GM12878 (cell line): ENCODE measurements around the gene PDZK1IP1. TPM values are rescaled to one million over a fixed set of nuclear protein-coding genes. Genes with fewer than 3 reads are reported as not detected.

ENCODE experiments used
- ATAC-seq: fragments of 200-7000 bp; cut with Tn5 transposase; 3 replicates; pipeline ENCODE4 v1.9.1; 2020; ENCODE audit warnings: mild to moderate bottlenecking, moderate library complexity
- BruUV-seq: library from RNA; stranded (reverse); fragments of 400-500 nt; replicated peaks from 2 replicates; lab custom pipeline; 2021; lab: Mats Ljungman, UMichigan
- CTCF ChIA-PET: fragments of 300-600 bp; sonication (Branson Sonifier 250); formaldehyde crosslinking; extraction: SDS; loops from one replicate; lab custom pipeline; 2021; ENCODE audit warnings: inconsistent platforms; lab: Yijun Ruan, JAX
- POLR2A ChIA-PET: fragments of 350-600 bp; formaldehyde crosslinking; extraction: SDS; loops from one replicate; lab custom pipeline; 2021; ENCODE audit warnings: inconsistent platforms; lab: Charles Lee
- RAD21 ChIA-PET: fragments of 300-600 bp; sonication (Branson Sonifier 250); formaldehyde crosslinking; loops from one replicate; lab custom pipeline; 2023; ENCODE audit warnings: antibody characterized with exemption; ENCODE audit not compliant: unreplicated experiment; lab: Charles Lee
- SMC1A ChIA-PET: fragments of 300-600 bp; sonication (Branson Sonifier 250); formaldehyde crosslinking; loops from one replicate; lab custom pipeline; 2023; ENCODE audit not compliant: unreplicated experiment, uncharacterized antibody; lab: Charles Lee
- DNase-seq: peaks from one replicate; pipeline ENCODE4 v3.0.0-alpha.2; 2011; ENCODE audit warnings: low read depth, low spot score
- FAIRE-seq: peaks from 3 replicates; lab custom pipeline; 2011; peaks lifted over from hg19 to GRCh38; lab: Jason Lieb, UNC
- H2AFZ ChIP-seq: 2 replicates; pipeline ENCODE4 v1.6.0; 2011; ENCODE audit warnings: low read depth, low read length, control low read depth; ENCODE audit not compliant: control insufficient read depth
- H3K27ac ChIP-seq: 2 replicates; pipeline ENCODE4 v1.5.1; 2011; ENCODE audit warnings: control low read depth; ENCODE audit not compliant: control insufficient read depth, insufficient read depth
- H3K27me3 ChIP-seq, 2 experiments: replicated peaks in 1 of 2; 2 replicates each; pipeline versions ENCODE4 v1.6.0 to v1.6.1; 2011; ENCODE audit warnings: low read length in 1 of 2; ENCODE audit not compliant: control insufficient read depth in 2 of 2, insufficient read depth in 2 of 2
- H3K36me3 ChIP-seq, 2 experiments: 2 replicates each; pipeline ENCODE4 v1.5.1; 2011; ENCODE audit warnings: low read length in 1 of 2; ENCODE audit not compliant: control insufficient read depth in 2 of 2, insufficient read depth in 2 of 2
- H3K4me1 ChIP-seq: 2 replicates; pipeline ENCODE4 v1.6.1; 2011; ENCODE audit warnings: mild to moderate bottlenecking, low read length, moderate library complexity, mixed read lengths; ENCODE audit not compliant: control insufficient read depth, insufficient read depth
- H3K4me2 ChIP-seq: 2 replicates; pipeline ENCODE4 v1.6.0; 2011; ENCODE audit warnings: control low read depth; ENCODE audit not compliant: control insufficient read depth, insufficient read depth
- H3K4me3 ChIP-seq: fragments of 200-600 bp; sonication (generic); 2 replicates; pipeline ENCODE4 v1.5.1; 2016
- H3K79me2 ChIP-seq: 2 replicates; pipeline ENCODE4 v1.6.0; 2011; ENCODE audit warnings: low read length; ENCODE audit not compliant: control insufficient read depth, insufficient read depth
- H3K9ac ChIP-seq: 2 replicates; pipeline ENCODE4 v1.8.0; 2011; ENCODE audit warnings: low read length, control low read depth, mixed read lengths; ENCODE audit not compliant: control insufficient read depth, insufficient read depth
- H3K9me3 ChIP-seq: replicated peaks from 3 replicates; pipeline ENCODE4 v1.5.1; 2011; ENCODE audit warnings: mild to moderate bottlenecking, low read length; ENCODE audit not compliant: control insufficient read depth, insufficient read depth
- H4K20me1 ChIP-seq: 2 replicates; pipeline ENCODE4 v1.6.0; 2011; ENCODE audit not compliant: control insufficient read depth, insufficient read depth
- ASH2L ChIP-seq: fragments of 300-600, 200-600 bp; sonication (generic); IDR thresholded peaks from 2 replicates; pipeline ENCODE4 v1.6.1; 2017; ENCODE audit warnings: low read depth, mild to moderate bottlenecking, borderline replicate concordance
- FOXM1 ChIP-seq: IDR thresholded peaks from 2 replicates; pipeline ENCODE4 v1.6.1; 2012; ENCODE audit warnings: low read depth, mild to moderate bottlenecking, inconsistent platforms, low read length, moderate library complexity
- IRF4 ChIP-seq: IDR thresholded peaks from 2 replicates; pipeline ENCODE4 v1.6.1; 2011; ENCODE audit warnings: low read depth, low read length
- KDM1A ChIP-seq: fragments of 200-600 bp; sonication (generic); IDR thresholded peaks from 2 replicates; pipeline ENCODE4 v1.6.1; 2016; ENCODE audit warnings: borderline replicate concordance
- MTA3 ChIP-seq: IDR thresholded peaks from 2 replicates; pipeline ENCODE4 v1.6.1; 2012; ENCODE audit warnings: low read length, inconsistent platforms, borderline replicate concordance
- MXI1 ChIP-seq: fragments of 150-350 bp; IDR thresholded peaks from 2 replicates; pipeline ENCODE4 v1.6.1; 2011; ENCODE audit warnings: low read depth, mild to moderate bottlenecking, inconsistent platforms, low read length, improper control_type of control experiment
- TARDBP ChIP-seq: IDR thresholded peaks from 2 replicates; pipeline ENCODE4 v1.6.1; 2016; ENCODE audit warnings: borderline replicate concordance
- WGBS: methylation state at CpG from one replicate; pipeline ENCODE4 v1.1.6; 2016; ENCODE audit warnings: low lambda C conversion rate; ENCODE audit not compliant: insufficient replicate concordance, insufficient coverage; ENCODE audit errors: missing lambda C conversion rate; 5-methylcytosine and 5-hydroxymethylcytosine counted together
- in situ Hi-C: fragments of 300-500 bp; cut with MboI; formaldehyde crosslinking; loops from 9 replicates; pipeline ENCODE4 v1.14.3; 2018; ENCODE audit warnings: mixed read lengths
- intact Hi-C: fragments of 100-400 bp; cut with micrococcal nuclease; formaldehyde crosslinking; loops from one replicate; pipeline ENCODE4 v1.14.2; 2022; ENCODE audit not compliant: unreplicated experiment
- polyA plus RNA-seq, 11 experiments: library from polyadenylated mRNA; depleted of rRNA in 4 of 11; unstranded in 6 of 11; stranded (reverse) in 5 of 11; fragments of >200 nt; fragmentation: Nextera tagmentation in 4 of 11; fragmentation: Illumina TruSeq in 1 of 11; extraction: Ambion mirVana in 4 of 11; extraction: Trizol in 1 of 11; gene quantifications; 1 replicate in 1 of 11; 2 replicates in 10 of 11; pipeline versions ENCODE4 v1.2.1 to v1.2.3, GENCODE V29; 2011 to 2016; ENCODE audit warnings: inconsistent platforms in 2 of 11, missing spikeins in 2 of 11, low read depth in 1 of 11
- total RNA-seq, 4 experiments: library from RNA; depleted of rRNA in 3 of 4; stranded (reverse); fragments of >200 nt in 3 of 4; fragmentation: Illumina TruSeq in 1 of 4; extraction: Trizol in 1 of 4; gene quantifications; 2 replicates each; pipeline versions ENCODE4 v1.2.1 to v1.2.3, GENCODE V29; 2013 to 2021
- TF ChIP-seq, protein P1 (sequence below): fragments of 450-650 bp; IDR thresholded peaks from 2 replicates; pipeline ENCODE4 v1.6.1; 2018; ENCODE audit warnings: borderline replicate concordance, mild to moderate bottlenecking; ENCODE audit not compliant: partially characterized antibody
- TF ChIP-seq, protein P2 (sequence below): fragments of 450-650 bp; formaldehyde crosslinking; IDR thresholded peaks from 2 replicates; pipeline ENCODE4 v1.5.0; 2022; ENCODE audit warnings: mild to moderate bottlenecking, missing genetic modification characterization

The PDZK1IP1 gene
- total and polyA plus RNA-seq, 10 of the 15 experiments (the other 5 are each of a cell fraction or from before 2014, with no cell fraction given), result not detected

DNA sequence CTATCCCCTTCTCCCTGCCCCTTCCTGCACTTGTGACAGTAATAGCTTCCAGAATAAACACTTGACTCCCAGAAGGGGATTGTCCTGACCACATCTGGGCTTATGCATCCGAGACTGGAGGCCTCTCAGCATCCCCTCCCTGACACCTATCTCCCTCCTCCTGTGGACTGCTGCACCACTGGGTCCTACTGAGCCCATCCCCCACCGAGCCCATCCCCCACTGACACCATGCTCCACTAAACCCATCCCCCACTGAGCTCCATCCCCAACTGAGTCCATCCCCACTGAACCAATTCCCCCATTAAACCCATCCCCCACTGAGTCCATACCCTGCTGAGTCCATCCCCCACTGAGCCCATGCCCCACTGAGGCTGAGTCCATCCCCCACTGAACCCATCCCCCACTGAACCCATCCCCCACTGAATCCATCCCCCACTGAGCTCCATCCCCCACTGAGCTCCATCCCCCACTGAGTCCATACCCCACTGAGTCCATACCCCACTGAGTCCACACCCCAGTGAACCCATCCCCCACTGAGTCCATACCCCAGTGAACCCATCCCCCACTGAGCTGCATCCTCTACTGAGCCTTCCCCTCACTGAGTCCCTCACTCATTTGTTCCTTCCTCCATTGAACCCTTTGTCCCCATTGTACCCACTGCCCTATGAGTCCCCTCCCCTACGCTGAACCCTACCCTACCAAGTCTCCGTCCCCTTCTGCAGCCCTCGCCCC, 5.6 kb downstream of the PDZK1IP1 start:
- H3K36me3 ChIP-seq, result no peaks in the 10 kb centered on the region
- H3K9me3 ChIP-seq, result no peaks in the 10 kb centered on the region
- FAIRE-seq (no peak), ATAC-seq (no peak), DNase-seq (no peak)
- no peak overlapping the region for H3K4me3 ChIP-seq
- H3K79me2 ChIP-seq, result no peaks in the 10 kb centered on the region
- BruUV-seq, result no TSS peak
- in situ Hi-C loops, result no loop called here
- CTCF ChIA-PET, result interaction anchor here (2.7 kb wide), 1 partner anchor 9 kb away, joined by 20 read pairs; no protein-coding TSS in a partner anchor
- TF ChIP-seq KDM1A (no peak), FOXM1 (no peak), IRF4 (no peak), ASH2L (no peak), MTA3 (no peak), TARDBP (no peak), MXI1 (no peak)
- TF ChIP-seq, protein P1, sequence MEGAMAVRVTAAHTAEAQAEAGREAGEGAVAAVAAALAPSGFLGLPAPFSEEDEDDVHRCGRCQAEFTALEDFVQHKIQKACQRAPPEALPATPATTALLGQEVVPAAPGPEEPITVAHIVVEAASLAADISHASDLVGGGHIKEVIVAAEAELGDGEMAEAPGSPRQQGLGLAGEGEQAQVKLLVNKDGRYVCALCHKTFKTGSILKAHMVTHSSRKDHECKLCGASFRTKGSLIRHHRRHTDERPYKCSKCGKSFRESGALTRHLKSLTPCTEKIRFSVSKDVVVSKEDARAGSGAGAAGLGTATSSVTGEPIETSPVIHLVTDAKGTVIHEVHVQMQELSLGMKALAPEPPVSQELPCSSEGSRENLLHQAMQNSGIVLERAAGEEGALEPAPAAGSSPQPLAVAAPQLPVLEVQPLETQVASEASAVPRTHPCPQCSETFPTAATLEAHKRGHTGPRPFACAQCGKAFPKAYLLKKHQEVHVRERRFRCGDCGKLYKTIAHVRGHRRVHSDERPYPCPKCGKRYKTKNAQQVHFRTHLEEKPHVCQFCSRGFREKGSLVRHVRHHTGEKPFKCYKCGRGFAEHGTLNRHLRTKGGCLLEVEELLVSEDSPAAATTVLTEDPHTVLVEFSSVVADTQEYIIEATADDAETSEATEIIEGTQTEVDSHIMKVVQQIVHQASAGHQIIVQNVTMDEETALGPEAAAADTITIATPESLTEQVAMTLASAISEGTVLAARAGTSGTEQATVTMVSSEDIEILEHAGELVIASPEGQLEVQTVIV, result no peak
- TF ChIP-seq, protein P2, sequence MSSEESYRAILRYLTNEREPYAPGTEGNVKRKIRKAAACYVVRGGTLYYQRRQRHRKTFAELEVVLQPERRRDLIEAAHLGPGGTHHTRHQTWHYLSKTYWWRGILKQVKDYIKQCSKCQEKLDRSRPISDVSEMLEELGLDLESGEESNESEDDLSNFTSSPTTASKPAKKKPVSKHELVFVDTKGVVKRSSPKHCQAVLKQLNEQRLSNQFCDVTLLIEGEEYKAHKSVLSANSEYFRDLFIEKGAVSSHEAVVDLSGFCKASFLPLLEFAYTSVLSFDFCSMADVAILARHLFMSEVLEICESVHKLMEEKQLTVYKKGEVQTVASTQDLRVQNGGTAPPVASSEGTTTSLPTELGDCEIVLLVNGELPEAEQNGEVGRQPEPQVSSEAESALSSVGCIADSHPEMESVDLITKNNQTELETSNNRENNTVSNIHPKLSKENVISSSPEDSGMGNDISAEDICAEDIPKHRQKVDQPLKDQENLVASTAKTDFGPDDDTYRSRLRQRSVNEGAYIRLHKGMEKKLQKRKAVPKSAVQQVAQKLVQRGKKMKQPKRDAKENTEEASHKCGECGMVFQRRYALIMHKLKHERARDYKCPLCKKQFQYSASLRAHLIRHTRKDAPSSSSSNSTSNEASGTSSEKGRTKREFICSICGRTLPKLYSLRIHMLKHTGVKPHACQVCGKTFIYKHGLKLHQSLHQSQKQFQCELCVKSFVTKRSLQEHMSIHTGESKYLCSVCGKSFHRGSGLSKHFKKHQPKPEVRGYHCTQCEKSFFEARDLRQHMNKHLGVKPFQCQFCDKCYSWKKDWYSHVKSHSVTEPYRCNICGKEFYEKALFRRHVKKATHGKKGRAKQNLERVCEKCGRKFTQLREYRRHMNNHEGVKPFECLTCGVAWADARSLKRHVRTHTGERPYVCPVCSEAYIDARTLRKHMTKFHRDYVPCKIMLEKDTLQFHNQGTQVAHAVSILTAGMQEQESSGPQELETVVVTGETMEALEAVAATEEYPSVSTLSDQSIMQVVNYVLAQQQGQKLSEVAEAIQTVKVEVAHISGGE (CRISPR knock-in tag), result no peak
- SMC1A ChIA-PET, result no interaction called here
- intact Hi-C loops, result no loop called here
- no peaks in the 10 kb centered on the region; a peak in 1 of 4 replicates for H3K27me3 ChIP-seq
- no peak overlapping the region for H3K4me2 ChIP-seq
- POLR2A ChIA-PET, result no interaction called here
- H3K9ac ChIP-seq, result no peak overlapping the region
- RAD21 ChIA-PET, result no interaction called here
- H3K27ac ChIP-seq, result no peak overlapping the region
- no peaks in the 10 kb centered on the region for H4K20me1 ChIP-seq
- H3K4me1 ChIP-seq, result peaks cover 3% of the 10 kb centered on the region; the same call in 1 of the 2 replicates
- no peak overlapping the region for H2AFZ ChIP-seq
- WGBS, result 41% methylated on average over 4 of the region's 5 CpGs
